Breast epithelium (tissue), 4 donors: ENCODE measurements around the gene SSH2. TPM values are rescaled to one million over a fixed set of nuclear protein-coding genes. Genes with fewer than 3 reads are reported as not detected.

Experiments
- DNase-seq, 2 donors: peaks; one replicate each; pipeline ENCODE4 v3.0.0-alpha.2; 2019; ENCODE audit warnings: low spot score in 2 of 2
- H3K27ac ChIP-seq, 2 donors: fragments of 200-600 bp; sonication (generic) in 1 of 2; one replicate each; pipeline ENCODE4 v1.5.1; 2016 to 2019; ENCODE audit warnings: mild to moderate bottlenecking in 1 of 2
- H3K27me3 ChIP-seq, 2 donors: fragments of 200-600 bp; sonication (generic) in 1 of 2; one replicate each; pipeline versions ENCODE4 v1.5.1 to v1.6.0; 2017 to 2019; ENCODE audit warnings: control low read depth in 1 of 2, mild to moderate bottlenecking in 1 of 2
- H3K36me3 ChIP-seq: fragments of 200-600 bp; one replicate; pipeline ENCODE4 v1.5.1; 2019
- H3K4me1 ChIP-seq, 2 donors: fragments of 200-600 bp; sonication (generic); one replicate each; pipeline ENCODE4 v1.5.1; 2016 to 2019; ENCODE audit warnings: control low read depth in 1 of 2
- H3K4me3 ChIP-seq, 3 donors: fragments of 200-600 bp; sonication (generic); 1 replicate in 2 of 3; 2 replicates in 1 of 3; pipeline ENCODE4 v1.5.1; 2016 to 2019; ENCODE audit warnings: mild to moderate bottlenecking in 3 of 3, moderate library complexity in 2 of 3
- H3K9me3 ChIP-seq, 2 donors: fragments of 200-600 bp; sonication (generic) in 1 of 2; one replicate each; pipeline ENCODE4 v1.5.1; 2016 to 2019; ENCODE audit warnings: control low read depth in 1 of 2
- CTCF ChIP-seq, 3 donors: fragments of 450-650 bp; IDR thresholded peaks; one replicate each; pipeline ENCODE4 v1.5.1; 2016 to 2017; ENCODE audit warnings: antibody characterized with exemption in 3 of 3, mild to moderate bottlenecking in 3 of 3, moderate library complexity in 3 of 3
- POLR2A ChIP-seq: fragments of 450-650 bp; IDR thresholded peaks from one replicate; pipeline ENCODE4 v1.6.1; 2016; ENCODE audit warnings: antibody characterized with exemption, mild to moderate bottlenecking, moderate library complexity
- POLR2AphosphoS5 ChIP-seq, 3 donors: sonication (generic); formaldehyde crosslinking; IDR thresholded peaks; one replicate each; pipeline ENCODE4 v1.6.1; 2017; ENCODE audit warnings: antibody characterized with exemption in 3 of 3
- intact Hi-C: fragments of 100-400 bp; cut with DNase I; formaldehyde crosslinking; loops from one replicate; pipeline ENCODE4 v1.15.1; 2023; ENCODE audit warnings: low total_unique reads
- total RNA-seq, 3 donors: library from RNA; depleted of rRNA; stranded (reverse); fragments of >200 nt; gene quantifications; one replicate each; pipeline ENCODE4 v1.1.0, GENCODE V29; 2016

SSH2 gene
- total RNA-seq, 3 donors from 2014 or later: 23.0 to 64.2 (median 25.9) TPM

DNA sequence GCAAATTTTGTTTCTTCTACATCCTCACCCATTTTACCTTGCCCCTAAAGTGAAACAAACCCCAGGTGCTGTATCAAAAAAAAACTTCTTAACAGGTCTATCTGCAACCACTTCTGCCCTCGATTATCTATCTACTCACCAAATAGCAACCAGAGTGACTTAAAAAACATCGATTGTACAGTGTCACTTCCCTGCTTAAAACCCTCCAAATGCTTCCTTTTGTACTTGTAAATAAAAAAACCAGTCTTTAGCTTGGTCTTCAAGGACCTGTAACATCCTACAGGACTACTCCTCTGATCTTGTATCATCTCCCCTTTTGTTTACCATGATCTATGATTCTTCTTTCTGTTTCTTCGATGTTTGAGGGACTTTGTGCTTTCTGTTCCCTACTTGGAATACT, 224.6 kb downstream of the SSH2 start:
- H3K27ac ChIP-seq: no peak overlapping the region
- no peaks in the 10 kb centered on the region for H3K4me1 ChIP-seq
- H3K4me3 ChIP-seq: no peak overlapping the region
- H3K36me3 ChIP-seq: no peaks in the 10 kb centered on the region
- H3K9me3 ChIP-seq: no peaks in the 10 kb centered on the region
- DNase-seq: no peak
- no peaks in the 10 kb centered on the region for H3K27me3 ChIP-seq
- intact Hi-C loops: no loop called here
- TF ChIP-seq CTCF (IDR thresholded peaks at IDR 0.05) (no peak), POLR2AphosphoS5 (IDR thresholded peaks at IDR 0.05) (no peak), POLR2A (no peak)

- H3K27ac ChIP-seq: no peak overlapping the region
Measured at GRCh38 chr17:29699283-29699682, 230.7 kb downstream of the SSH2 start.

DNA sequence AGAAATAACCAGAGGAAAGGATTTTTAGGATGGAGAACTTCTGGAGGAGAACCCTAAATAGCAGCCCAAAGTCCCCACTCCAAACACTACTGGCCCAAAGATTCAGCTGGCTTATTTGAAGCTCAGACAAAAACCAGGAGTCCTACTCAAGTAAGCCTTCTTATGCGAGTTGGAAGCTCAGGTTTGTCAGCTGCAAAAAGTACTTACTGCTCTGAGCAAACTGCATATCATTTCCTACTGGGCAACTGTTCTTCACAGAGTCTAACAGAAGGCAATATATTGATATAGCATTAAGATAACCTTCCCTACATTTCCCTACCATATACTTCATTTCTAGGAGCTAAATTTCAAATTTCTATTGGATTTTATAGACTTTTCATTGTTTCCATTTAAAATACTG, 231.2 kb downstream of the SSH2 start:
- no peak overlapping the region for H3K4me3 ChIP-seq
- no peaks in the 10 kb centered on the region for H3K27me3 ChIP-seq
- H3K36me3 ChIP-seq: no peaks in the 10 kb centered on the region
- H3K27ac ChIP-seq: no peak overlapping the region
- DNase-seq: no peak
- intact Hi-C loops: no loop called here
- H3K4me1 ChIP-seq: no peaks in the 10 kb centered on the region
- TF ChIP-seq CTCF (IDR thresholded peaks at IDR 0.05): no peak
- TF ChIP-seq POLR2A: no peak
- TF ChIP-seq POLR2AphosphoS5 (IDR thresholded peaks at IDR 0.05): no peak
- no peaks in the 10 kb centered on the region for H3K9me3 ChIP-seq

More at GRCh38 chr17:29699283-29699682, 230.7 kb downstream of the SSH2 start:
- no peak for TF ChIP-seq CTCF (IDR thresholded peaks at IDR 0.05)
- no peak for TF ChIP-seq POLR2AphosphoS5 (IDR thresholded peaks at IDR 0.05)
- no peak for TF ChIP-seq POLR2A
- DNase-seq: no peak
- intact Hi-C loops: no loop called here
- H3K27me3 ChIP-seq: no peaks in the 10 kb centered on the region
- no peaks in the 10 kb centered on the region for H3K4me1 ChIP-seq
- H3K4me3 ChIP-seq: no peak overlapping the region
- no peaks in the 10 kb centered on the region for H3K9me3 ChIP-seq
- H3K36me3 ChIP-seq: no peaks in the 10 kb centered on the region

DNA sequence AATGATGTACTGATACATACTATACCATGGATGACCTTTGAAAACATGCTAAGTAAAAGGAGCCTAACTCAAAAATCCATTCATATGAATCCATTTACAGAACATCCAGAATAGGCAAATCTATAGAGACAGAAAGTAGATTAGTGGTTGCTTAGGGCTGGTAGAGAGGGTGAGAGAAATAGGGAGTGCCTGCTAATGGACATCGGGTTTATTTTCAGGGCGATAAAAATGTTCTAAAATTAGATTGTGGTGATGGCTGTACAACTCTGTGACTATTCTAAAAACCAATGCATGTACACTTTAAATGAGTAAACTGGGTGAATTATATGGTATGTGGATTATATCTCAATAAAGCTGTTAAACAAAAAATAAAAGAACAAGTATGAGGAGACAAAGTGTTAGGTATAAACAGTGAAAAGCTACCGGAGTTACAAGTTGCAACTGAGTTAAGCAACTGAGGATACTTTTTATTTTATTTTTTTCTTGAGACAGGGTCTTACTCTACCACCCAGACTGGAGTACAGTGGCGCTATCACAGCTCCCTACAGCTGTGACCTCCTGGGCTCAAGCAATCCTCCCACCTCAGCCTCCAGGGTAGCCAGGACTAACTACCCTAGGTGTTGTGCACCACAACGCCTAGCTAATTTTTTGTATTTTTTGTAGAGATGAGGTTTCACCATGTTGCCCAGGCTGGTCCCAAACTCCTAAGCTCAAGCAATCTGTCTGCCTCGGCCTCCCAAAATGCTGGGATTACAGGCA, 231.8 kb downstream of the SSH2 start:
- no peaks in the 10 kb centered on the region for H3K36me3 ChIP-seq
- TF ChIP-seq CTCF (IDR thresholded peaks at IDR 0.05) (no peak), POLR2AphosphoS5 (IDR thresholded peaks at IDR 0.05) (no peak), POLR2A (no peak)
- no peaks in the 10 kb centered on the region for H3K4me1 ChIP-seq
- no peak overlapping the region for H3K27ac ChIP-seq
- no peaks in the 10 kb centered on the region for H3K27me3 ChIP-seq
- intact Hi-C loops: no loop called here
- H3K9me3 ChIP-seq: no peaks in the 10 kb centered on the region
- H3K4me3 ChIP-seq: no peak overlapping the region
- DNase-seq: no peak

DNA sequence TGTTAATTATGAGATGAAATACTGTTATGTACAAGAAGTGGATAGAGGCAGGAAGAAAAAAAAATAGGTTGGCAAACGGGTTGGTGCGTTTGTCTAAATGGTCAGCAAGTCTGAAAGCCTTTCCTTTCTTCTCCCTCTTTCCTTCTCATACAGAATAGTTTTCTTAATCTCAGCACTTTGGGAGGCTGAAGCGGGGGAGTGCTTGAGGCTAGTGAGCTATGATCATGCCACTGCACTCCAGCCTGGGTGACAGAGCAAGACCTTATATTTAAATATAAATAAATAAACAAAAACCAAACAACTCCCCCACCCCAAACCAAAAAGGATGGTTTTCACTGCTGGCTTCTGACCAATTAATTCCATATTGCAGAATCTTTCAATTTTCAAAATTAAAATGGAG, 232.7 kb downstream of the SSH2 start:
- Histone ChIP-seq H3K4me1 (no peaks in the 10 kb centered on the region), H3K27ac (no peak overlapping the region), H3K27me3 (no peaks in the 10 kb centered on the region), H3K36me3 (no peaks in the 10 kb centered on the region), H3K4me3 (no peak overlapping the region), H3K9me3 (no peaks in the 10 kb centered on the region)
- DNase-seq: no peak
- TF ChIP-seq CTCF (IDR thresholded peaks at IDR 0.05): no peak
- TF ChIP-seq POLR2A: no peak
- TF ChIP-seq POLR2AphosphoS5 (IDR thresholded peaks at IDR 0.05): no peak
- intact Hi-C loops: no loop called here
